PC-9 (cell line): ENCODE data around the gene SREBF2. TPM values are rescaled to one million over a fixed set of nuclear protein-coding genes. Genes with fewer than 3 reads are reported as not detected.
A peak's percentile ranks its signal among the peaks of the same experiment; 100 is the strongest.

Source experiments
- BruUV-seq: library from RNA; stranded (reverse); fragments of 400-500 nt; replicated peaks from 2 replicates; lab custom pipeline; 2021; lab: Mats Ljungman, UMichigan
- CTCF ChIA-PET: fragments of 300-600 bp; sonication (Branson Sonifier 250); formaldehyde crosslinking; loops from one replicate; lab custom pipeline; 2022; ENCODE audit warnings: antibody characterized with exemption; lab: Charles Lee
- POLR2A ChIA-PET: fragments of 300-600 bp; sonication (Branson Sonifier 250); formaldehyde crosslinking; loops from one replicate; lab custom pipeline; 2022; ENCODE audit warnings: antibody characterized with exemption; ENCODE audit not compliant: unreplicated experiment; lab: Charles Lee
- DNase-seq, 2 experiments: peaks; one replicate each; pipeline versions ENCODE4 v3.0.0 to v3.0.0-alpha.2; 2015 to 2022; ENCODE audit warnings: mixed read lengths in 1 of 2
- H2AFZ ChIP-seq: fragments of 200-600 bp; sonication (generic); 2 replicates; pipeline ENCODE4 v1.8.1; 2017; ENCODE audit warnings: antibody characterized with exemption
- H3F3A ChIP-seq: fragments of 200-600 bp; sonication (generic); 2 replicates; pipeline ENCODE4 v1.8.1; 2017; ENCODE audit warnings: antibody characterized with exemption, mild to moderate bottlenecking, low read depth; ENCODE audit not compliant: insufficient read depth
- H3K27ac ChIP-seq: fragments of 200-600 bp; sonication (generic); 2 replicates; pipeline ENCODE4 v1.6.1; 2016; ENCODE audit warnings: mixed run types
- H3K27me3 ChIP-seq: fragments of 200-600 bp; sonication (generic); 2 replicates; pipeline ENCODE4 v1.6.1; 2016; ENCODE audit warnings: low read depth, mixed run types; ENCODE audit not compliant: insufficient read depth
- H3K36me3 ChIP-seq: fragments of 200-600 bp; sonication (generic); 2 replicates; pipeline ENCODE4 v1.6.1; 2016; ENCODE audit warnings: low read depth, mixed run types
- H3K4me1 ChIP-seq: fragments of 200-600 bp; sonication (generic); replicated peaks from 2 replicates; pipeline ENCODE4 v1.6.1; 2016; ENCODE audit warnings: mixed run types; ENCODE audit not compliant: insufficient read depth
- H3K4me2 ChIP-seq: fragments of 200-600 bp; sonication (generic); 2 replicates; pipeline ENCODE4 v1.6.1; 2017; ENCODE audit warnings: mixed run types
- H3K4me3 ChIP-seq: fragments of 200-600 bp; sonication (generic); 2 replicates; pipeline ENCODE4 v1.6.1; 2016; ENCODE audit warnings: mixed run types
- H3K79me2 ChIP-seq: fragments of 200-600 bp; sonication (generic); 2 replicates; pipeline ENCODE4 v1.6.1; 2017; ENCODE audit warnings: low read depth, mixed run types
- H3K9me2 ChIP-seq: fragments of 200-600 bp; sonication (generic); 2 replicates; pipeline ENCODE4 v1.8.1; 2017; ENCODE audit warnings: mild to moderate bottlenecking; ENCODE audit not compliant: insufficient read depth
- H3K9me3 ChIP-seq: fragments of 200-600 bp; sonication (generic); 2 replicates; pipeline ENCODE4 v1.8.1; 2016; ENCODE audit warnings: low read depth; ENCODE audit not compliant: insufficient read depth
- H4K20me1 ChIP-seq: fragments of 200-600 bp; sonication (generic); 2 replicates; pipeline ENCODE4 v1.8.1; 2017; ENCODE audit not compliant: insufficient read depth
- CTCF ChIP-seq: fragments of 200-600 bp; sonication (generic); conservative IDR thresholded peaks from 2 replicates; pipeline ENCODE4 v1.6.1; 2017; ENCODE audit warnings: mixed run types, antibody characterized with exemption, mild to moderate bottlenecking, moderate library complexity
- EZH2 ChIP-seq: fragments of 200-600 bp; sonication (generic); IDR thresholded peaks from 2 replicates; pipeline ENCODE4 v1.8.0; 2017; ENCODE audit warnings: antibody characterized with exemption, low read depth
- intact Hi-C: fragments of 100-400 bp; cut with micrococcal nuclease; formaldehyde crosslinking; loops from one replicate; pipeline ENCODE4 v1.10.0; 2022; ENCODE audit not compliant: unreplicated experiment
- total RNA-seq: library from RNA; stranded (reverse); gene quantifications from 2 replicates; pipeline ENCODE4 v1.2.3, GENCODE V29; 2021

The SREBF2 gene
- total RNA-seq, 1 experiment from 2014 or later = 196 TPM

- TF ChIP-seq CTCF (no peak), EZH2 (no peak)
- Histone ChIP-seq H3K4me1 (0 out of 2 replicates have a peak, but pooled peaks cover 7% of the 10 kb centered on the region), H3K4me2 (no peak overlapping the region), H3K27ac (no peak overlapping the region), H3F3A (peaks cover 19% of the 10 kb centered on the region; the same call in 1 of the 2 replicates), H3K9me3 (no peaks in the 10 kb centered on the region), H3K27me3 (peaks cover 3% of the 10 kb centered on the region; the same call in 1 of the 2 replicates), H3K36me3 (no peaks in the 10 kb centered on the region), H2AFZ (no peak overlapping the region), H4K20me1 (peaks cover 8% of the 10 kb centered on the region; the same call in 1 of the 2 replicates), H3K9me2 (no peaks in the 10 kb centered on the region), H3K79me2 (no peaks in the 10 kb centered on the region), H3K4me3 (no peak overlapping the region)
- DNase-seq = peak in 1 of 2 experiments; percentile 28
- intact Hi-C loops = no loop called here
- ChIA-PET POLR2A (no interaction called here), CTCF (no interaction called here)
- no TSS peak for BruUV-seq
Observed at GRCh38 chr22:41910050-41911000, 77.4 kb downstream of the SREBF2 start.

- no peaks in the 10 kb centered on the region for H3K79me2 ChIP-seq
- H3K9me3 ChIP-seq = no peaks in the 10 kb centered on the region
- TF ChIP-seq EZH2 = no peak
- no peak for TF ChIP-seq CTCF
- no peaks in the 10 kb centered on the region for H3K9me2 ChIP-seq
- CTCF ChIA-PET = interaction anchor here (0.6 kb wide), 1 partner anchor 158 kb away, joined by 3 read pairs; no protein-coding TSS in a partner anchor
- peaks cover 4% of the 10 kb centered on the region; the same call in 1 of the 2 replicates for H4K20me1 ChIP-seq
- no peak overlapping the region for H3K4me2 ChIP-seq
- H2AFZ ChIP-seq = no peak overlapping the region
- BruUV-seq = no TSS peak
- POLR2A ChIA-PET = no interaction called here
- intact Hi-C loops = no loop called here
- no peak overlapping the region for H3K27ac ChIP-seq
- H3K27me3 ChIP-seq = peaks cover 9% of the 10 kb centered on the region; the same call in 1 of the 2 replicates
- H3K4me3 ChIP-seq = no peak overlapping the region
- no peak for DNase-seq
- no peaks in the 10 kb centered on the region for H3K36me3 ChIP-seq
- 0 out of 2 replicates have a peak, but pooled peaks cover 7% of the 10 kb centered on the region for H3K4me1 ChIP-seq
- peaks cover 23% of the 10 kb centered on the region; the same call in 1 of the 2 replicates for H3F3A ChIP-seq
Observed at GRCh38 chr22:41911001-41911611, 78.2 kb downstream of the SREBF2 start.

GRCh38 chr22:41912338-41913039 lies 79.6 kb downstream of the SREBF2 start:
- no TSS peak for BruUV-seq
- no peak for DNase-seq
- H3K9me3 ChIP-seq = no peaks in the 10 kb centered on the region
- H3K27me3 ChIP-seq = peaks cover 9% of the 10 kb centered on the region; the same call in 1 of the 2 replicates
- H3F3A ChIP-seq = peaks cover 25% of the 10 kb centered on the region; the same call in 1 of the 2 replicates
- H3K27ac ChIP-seq = no peak overlapping the region
- no peaks in the 10 kb centered on the region for H3K9me2 ChIP-seq
- H3K36me3 ChIP-seq = no peaks in the 10 kb centered on the region
- no peaks in the 10 kb centered on the region for H3K79me2 ChIP-seq
- peaks cover 4% of the 10 kb centered on the region; the same call in 1 of the 2 replicates for H4K20me1 ChIP-seq
- ChIA-PET CTCF (no interaction called here), POLR2A (no interaction called here)
- H3K4me3 ChIP-seq = no peak overlapping the region
- TF ChIP-seq CTCF (no peak), EZH2 (no peak)
- H2AFZ ChIP-seq = no peak overlapping the region
- 0 out of 2 replicates have a peak, but pooled peaks cover 7% of the 10 kb centered on the region for H3K4me1 ChIP-seq
- H3K4me2 ChIP-seq = no peak overlapping the region
- intact Hi-C loops = no loop called here
